H1 (cell line): ENCODE measurements around the gene IKBIP. TPM values are rescaled to one million over a fixed set of nuclear protein-coding genes. Genes with fewer than 3 reads are reported as not detected.

Experiments used
- CTCF ChIA-PET: fragments of 300-600 bp; sonication (Branson Sonifier 250); formaldehyde crosslinking; loops from one replicate; lab custom pipeline; 2021; ENCODE audit not compliant: partially characterized antibody; lab: Charles Lee
- POLR2A ChIA-PET: fragments of 300-600 bp; sonication (Branson Sonifier 250); formaldehyde crosslinking; loops from one replicate; lab custom pipeline; 2021; ENCODE audit warnings: inconsistent platforms; ENCODE audit not compliant: partially characterized antibody; lab: Charles Lee
- DNase-seq, 2 experiments: peaks; one replicate each; pipeline versions ENCODE4 v3.0.0 to v3.0.0-alpha.2; 2010 to 2022; ENCODE audit warnings: low spot score in 2 of 2, low read depth in 1 of 2, mixed read lengths in 1 of 2
- FAIRE-seq: peaks from 2 replicates; lab custom pipeline; 2011; peaks lifted over from hg19 to GRCh38; lab: Jason Lieb, UNC
- H2AFZ ChIP-seq: 2 replicates; pipeline ENCODE4 v1.8.1; 2012; ENCODE audit warnings: low read length, inconsistent platforms
- H2AK5ac ChIP-seq: 2 replicates; pipeline ENCODE4 v1.6.1; 2013; ENCODE audit warnings: low read depth, low read length
- H2BK120ac ChIP-seq: replicated peaks from 2 replicates; pipeline ENCODE3; 2013; ENCODE audit warnings: low read depth, low read length, inconsistent platforms
- H2BK12ac ChIP-seq: 2 replicates; pipeline ENCODE4 v1.6.1; 2013; ENCODE audit warnings: low read depth, low read length
- H2BK15ac ChIP-seq: 2 replicates; pipeline ENCODE4 v1.6.1; 2013; ENCODE audit warnings: low read length
- H2BK20ac ChIP-seq: 2 replicates; pipeline ENCODE4 v1.6.1; 2013; ENCODE audit warnings: low read length
- H2BK5ac ChIP-seq: 2 replicates; pipeline ENCODE4 v1.6.1; 2013; ENCODE audit warnings: low read depth, low read length
- H3K14ac ChIP-seq: 2 replicates; pipeline ENCODE4 v1.6.1; 2013; ENCODE audit warnings: inconsistent platforms; ENCODE audit not compliant: insufficient read length
- H3K18ac ChIP-seq: 2 replicates; pipeline ENCODE4 v1.6.1; 2013; ENCODE audit warnings: low read length; ENCODE audit errors: extremely low read depth
- H3K23ac ChIP-seq: 2 replicates; pipeline ENCODE4 v1.6.1; 2013; ENCODE audit warnings: inconsistent platforms; ENCODE audit not compliant: insufficient read length
- H3K23me2 ChIP-seq: 2 replicates; pipeline ENCODE4 v1.6.1; 2013; ENCODE audit warnings: low read depth, low read length
- H3K27ac ChIP-seq: 2 replicates; pipeline ENCODE4 v1.6.1; 2011; ENCODE audit warnings: low read depth, low read length, inconsistent platforms
- H3K27me3 ChIP-seq, 4 experiments: replicated peaks in 1 of 4; 1 replicate in 1 of 4; 2 replicates in 3 of 4; pipeline versions ENCODE4 v1.6.1 to v1.8.1; 2011 to 2013; ENCODE audit warnings: low read length in 3 of 4, mild to moderate bottlenecking in 3 of 4, inconsistent platforms in 2 of 4, mixed read lengths in 2 of 4, moderate library complexity in 1 of 4; ENCODE audit not compliant: control insufficient read depth in 3 of 4, insufficient read depth in 3 of 4; ENCODE audit errors: extremely low read depth in 1 of 4
- H3K36me3 ChIP-seq, 4 experiments: 2 replicates each; pipeline versions ENCODE4 v1.6.1 to v1.8.1; 2011 to 2013; ENCODE audit warnings: mild to moderate bottlenecking in 4 of 4, low read length in 3 of 4, moderate library complexity in 2 of 4, control low read depth in 1 of 4, inconsistent platforms in 1 of 4; ENCODE audit not compliant: insufficient read depth in 4 of 4, control insufficient read depth in 2 of 4
- H3K4ac ChIP-seq: replicated peaks from 2 replicates; pipeline ENCODE3; 2013; ENCODE audit warnings: low read length, low read depth, mixed read lengths, inconsistent platforms; ENCODE audit not compliant: insufficient read length
- H3K4me1 ChIP-seq, 4 experiments: replicated peaks in 1 of 4; 1 replicate in 1 of 4; 2 replicates in 3 of 4; pipeline versions ENCODE4 v1.6.1 to v1.8.1; 2011 to 2013; ENCODE audit warnings: low read length in 3 of 4, inconsistent platforms in 2 of 4, mixed read lengths in 1 of 4; ENCODE audit not compliant: insufficient read depth in 4 of 4, control insufficient read depth in 3 of 4
- H3K4me2 ChIP-seq, 2 experiments: 2 replicates each; pipeline versions ENCODE4 v1.6.1 to v1.8.1; 2011 to 2013; ENCODE audit warnings: low read depth in 2 of 2, low read length in 2 of 2, control low read depth in 1 of 2, inconsistent platforms in 1 of 2, mild to moderate bottlenecking in 1 of 2; ENCODE audit not compliant: insufficient read depth in 1 of 2
- H3K4me3 ChIP-seq, 4 experiments: fragments of 200-600, 300-600 bp in 1 of 4; sonication (generic), shearing (Covaris generic), sonication (Bioruptor Twin) in 1 of 4; 2 replicates each; pipeline versions ENCODE4 v1.5.1 to v1.8.1; 2011 to 2016; ENCODE audit warnings: low read length in 4 of 4, low read depth in 3 of 4, control low read depth in 2 of 4, inconsistent platforms in 2 of 4, mild to moderate bottlenecking in 2 of 4, mixed read lengths in 1 of 4, moderate library complexity in 1 of 4; ENCODE audit not compliant: insufficient read depth in 2 of 4; ENCODE audit errors: extremely low read depth in 1 of 4
- H3K56ac ChIP-seq: replicated peaks from 2 replicates; pipeline ENCODE3; 2013; ENCODE audit warnings: low read depth, mild to moderate bottlenecking, mixed read lengths, low read length, inconsistent platforms; ENCODE audit not compliant: insufficient read length
- H3K79me1 ChIP-seq: 2 replicates; pipeline ENCODE4 v1.6.1; 2013; ENCODE audit warnings: low read depth, low read length, control low read depth
- H3K79me2 ChIP-seq, 2 experiments: 2 replicates each; pipeline versions ENCODE4 v1.6.1 to v1.8.1; 2012 to 2013; ENCODE audit warnings: low read length in 2 of 2, mild to moderate bottlenecking in 2 of 2, inconsistent platforms in 1 of 2; ENCODE audit not compliant: insufficient read depth in 2 of 2, control insufficient read depth in 1 of 2
- H3K9ac ChIP-seq, 4 experiments: replicated peaks in 1 of 4; 1 replicate in 1 of 4; 2 replicates in 3 of 4; pipeline versions ENCODE4 v1.6.1 to v1.8.1; 2011 to 2013; ENCODE audit warnings: low read depth in 3 of 4, low read length in 3 of 4, control low read depth in 2 of 4, mild to moderate bottlenecking in 2 of 4, moderate library complexity in 2 of 4, inconsistent platforms in 1 of 4; ENCODE audit errors: extremely low read depth in 1 of 4
- H3K9me3 ChIP-seq, 2 experiments: 2 replicates each; pipeline versions ENCODE4 v1.6.1 to v1.8.1; 2012 to 2013; ENCODE audit warnings: mild to moderate bottlenecking in 2 of 2, moderate library complexity in 2 of 2, control low read depth in 1 of 2, inconsistent platforms in 1 of 2, low read depth in 1 of 2, low read length in 1 of 2, mixed read lengths in 1 of 2; ENCODE audit not compliant: insufficient read depth in 2 of 2
- H4K20me1 ChIP-seq, 2 experiments: replicated peaks in 1 of 2; 2 replicates each; pipeline versions ENCODE3 to v1.8.1; 2011 to 2013; ENCODE audit warnings: inconsistent platforms in 2 of 2, low read length in 2 of 2, mild to moderate bottlenecking in 1 of 2; ENCODE audit not compliant: insufficient read depth in 2 of 2, control insufficient read depth in 1 of 2
- H4K5ac ChIP-seq: 2 replicates; pipeline ENCODE4 v1.6.1; 2013; ENCODE audit warnings: low read length, low read depth, mixed read lengths, inconsistent platforms; ENCODE audit not compliant: insufficient read length
- H4K8ac ChIP-seq: 2 replicates; pipeline ENCODE4 v1.8.0; 2013; ENCODE audit warnings: mild to moderate bottlenecking, moderate library complexity, low read length, inconsistent platforms; ENCODE audit not compliant: insufficient read depth; ENCODE audit errors: extremely low read depth
- H4K91ac ChIP-seq: replicated peaks from 2 replicates; pipeline ENCODE3; 2013; ENCODE audit warnings: low read length, mixed read lengths, inconsistent platforms; ENCODE audit not compliant: insufficient read length
- CREB1 ChIP-seq: IDR thresholded peaks from 2 replicates; pipeline ENCODE4 v1.6.1; 2012; ENCODE audit warnings: inconsistent platforms
- CTBP2 ChIP-seq: IDR thresholded peaks from 2 replicates; pipeline ENCODE4 v1.7.0; 2011; ENCODE audit warnings: borderline replicate concordance, mild to moderate bottlenecking, moderate library complexity, mixed read lengths, low read length; ENCODE audit not compliant: insufficient read depth, insufficient read length
- HDAC6 ChIP-seq: IDR thresholded peaks from one replicate; pipeline ENCODE4 v1.7.1; 2012; ENCODE audit warnings: low read depth, mild to moderate bottlenecking, inconsistent platforms, low read length, moderate library complexity
- JUND ChIP-seq: IDR thresholded peaks from 2 replicates; pipeline ENCODE4 v1.6.1; 2011; ENCODE audit warnings: mild to moderate bottlenecking, improper control_type of control experiment, low read length
- KDM5A ChIP-seq: fragments of 200-600 bp; IDR thresholded peaks from 2 replicates; pipeline ENCODE4 v1.7.1; 2012; ENCODE audit warnings: mild to moderate bottlenecking, low read length, inconsistent platforms, mixed read lengths
- RFX5 ChIP-seq: IDR thresholded peaks from 2 replicates; pipeline ENCODE4 v1.6.1; 2011; ENCODE audit warnings: low read depth, low read length, improper control_type of control experiment, borderline replicate concordance
- RXRA ChIP-seq: IDR thresholded peaks from 2 replicates; pipeline ENCODE4 v1.6.1; 2011; ENCODE audit warnings: low read depth, mild to moderate bottlenecking, low read length, moderate library complexity; ENCODE audit not compliant: insufficient read depth
- SIRT6 ChIP-seq: IDR thresholded peaks from one replicate; pipeline ENCODE4 v1.7.1; 2012; ENCODE audit warnings: low read length, inconsistent platforms
- SP2 ChIP-seq: IDR thresholded peaks from 2 replicates; pipeline ENCODE4 v1.6.1; 2012; ENCODE audit warnings: mild to moderate bottlenecking, low read length, inconsistent platforms
- SUZ12 ChIP-seq: fragments of 200-600 bp; sonication (generic); IDR thresholded peaks from 2 replicates; pipeline ENCODE4 v1.6.1; 2012; ENCODE audit warnings: mild to moderate bottlenecking, inconsistent platforms, low read length, moderate library complexity, mixed read lengths
- WGBS, 2 experiments: shearing (Covaris generic) in 1 of 2; methylation state at CpG; one replicate each; pipeline versions ENCODE4 v1.1.6 to v1.1.7; 2013 to 2015; ENCODE audit warnings: low lambda C conversion rate in 2 of 2, mixed read lengths in 2 of 2, inconsistent platforms in 1 of 2, low coverage in 1 of 2, missing lambda C conversion rate in 1 of 2; ENCODE audit not compliant: insufficient replicate concordance in 2 of 2, insufficient coverage in 1 of 2, insufficient read length in 1 of 2; ENCODE audit errors: extremely low coverage in 1 of 2, missing lambda C conversion rate in 1 of 2; 5-methylcytosine and 5-hydroxymethylcytosine counted together
- polyA plus RNA-seq, 7 experiments: library from polyadenylated mRNA; depleted of rRNA in 3 of 7; stranded (reverse) in 5 of 7; unstranded in 2 of 7; fragments of >200 nt in 5 of 7; fragments of 200-250 nt in 2 of 7; gene quantifications; 1 replicate in 5 of 7; 2 replicates in 1 of 7; 4 replicates in 1 of 7; pipeline versions ENCODE4 v1.2.1 to v1.2.3, GENCODE V29; 2011 to 2013; ENCODE audit warnings: missing spikeins in 2 of 7, mixed read lengths in 2 of 7
- total RNA-seq: library from RNA; stranded (reverse); fragmentation: NEBNext Ultra II Directional; extraction: Animal tissue kit (Norgen Biotek cat#: 25700); gene quantifications from 2 replicates; pipeline ENCODE4 v1.2.1, GENCODE V29; 2021
- TF ChIP-seq, protein P1 (sequence below): IDR thresholded peaks from 2 replicates; pipeline ENCODE4 v1.6.1; 2011; ENCODE audit warnings: low read length, improper control_type of control experiment
- TF ChIP-seq, protein P2 (sequence below): IDR thresholded peaks from 2 replicates; pipeline ENCODE4 v1.6.1; 2012; ENCODE audit warnings: low read length, inconsistent platforms

The IKBIP gene
- total and polyA plus RNA-seq, 2 of the 8 experiments (the other 6 are each of a cell fraction or from before 2014, with no cell fraction given): 2.7 to 12.4 TPM

DNA sequence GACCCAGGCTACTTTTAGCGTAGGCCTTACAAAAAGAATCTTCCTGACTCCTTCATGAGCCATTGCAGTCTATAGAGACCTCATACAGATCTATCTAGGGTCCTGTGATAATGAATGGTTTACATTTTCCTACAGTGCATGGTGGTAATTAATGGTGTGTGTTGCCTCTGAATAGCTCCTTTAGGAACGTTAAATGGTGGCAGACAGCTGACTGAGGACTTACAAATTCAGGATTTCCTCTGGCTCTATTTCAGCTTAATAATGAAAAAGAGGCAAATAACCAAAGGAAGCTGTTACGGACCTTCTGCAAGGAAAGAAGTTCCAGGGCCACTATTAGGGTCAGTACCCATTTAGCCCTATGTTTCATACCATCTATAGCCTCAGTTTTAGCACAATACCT is 5.1 kb downstream of the IKBIP start:
- Histone ChIP-seq H3K4me3 (no peak overlapping the region), H3K27ac (no peak overlapping the region), H3K79me1 (no peaks in the 10 kb centered on the region; the same call in 1 of the 2 replicates), H3K4ac (no peak overlapping the region), H3K23me2 (peaks cover 4% of the 10 kb centered on the region), H3K14ac (no peak overlapping the region), H3K4me1 (no peaks in the 10 kb centered on the region), H2BK15ac (no peak overlapping the region), H3K9ac (no peak overlapping the region), H2AFZ (no peak overlapping the region), H2BK5ac (no peak overlapping the region), H3K56ac (no peak overlapping the region), H3K9me3 (no peaks in the 10 kb centered on the region), H3K23ac (no peak overlapping the region), H3K27me3 (no peaks in the 10 kb centered on the region), H4K20me1 (peaks cover 2% of the 10 kb centered on the region in 2 experiments), H4K5ac (no peak overlapping the region), H3K4me2 (no peak overlapping the region), H3K36me3 (no peaks in the 10 kb centered on the region), H2BK12ac (no peak overlapping the region), H3K18ac (no peak overlapping the region), H3K79me2 (peaks cover 0 to 3% of the 10 kb centered on the region in 2 experiments; a peak in 1 of 4 replicates), H4K8ac (no peak overlapping the region), H2BK20ac (no peak overlapping the region), H2BK120ac (no peak overlapping the region), H2AK5ac (no peak overlapping the region), H4K91ac (no peak overlapping the region)
- FAIRE-seq (no peak), DNase-seq (no peak)
- ChIA-PET CTCF (interaction anchor here (0.6 to 1.6 kb wide), 6 partner anchors 9 to 108 kb away, joined by 3 to 5 read pairs (median 3); no protein-coding TSS in a partner anchor), POLR2A (interaction anchor here (0.7 to 1.9 kb wide), 3 partner anchors 15 to 46 kb away, joined by 3 to 7 read pairs (median 3); partner anchors contain the start of gene SLC25A3)
- WGBS, 2 experiments: 88% methylated on average over 3 of the region's 3 CpGs; no CpG with 5 or more reads in 1 of the 2 experiments
- TF ChIP-seq SUZ12: no peak
- TF ChIP-seq HDAC6: no peak
- no peak for TF ChIP-seq RXRA
- TF ChIP-seq RFX5: no peak
- TF ChIP-seq, protein P1, sequence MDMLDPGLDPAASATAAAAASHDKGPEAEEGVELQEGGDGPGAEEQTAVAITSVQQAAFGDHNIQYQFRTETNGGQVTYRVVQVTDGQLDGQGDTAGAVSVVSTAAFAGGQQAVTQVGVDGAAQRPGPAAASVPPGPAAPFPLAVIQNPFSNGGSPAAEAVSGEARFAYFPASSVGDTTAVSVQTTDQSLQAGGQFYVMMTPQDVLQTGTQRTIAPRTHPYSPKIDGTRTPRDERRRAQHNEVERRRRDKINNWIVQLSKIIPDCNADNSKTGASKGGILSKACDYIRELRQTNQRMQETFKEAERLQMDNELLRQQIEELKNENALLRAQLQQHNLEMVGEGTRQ: no peak
- no peak for TF ChIP-seq CREB1
- TF ChIP-seq, protein P2, sequence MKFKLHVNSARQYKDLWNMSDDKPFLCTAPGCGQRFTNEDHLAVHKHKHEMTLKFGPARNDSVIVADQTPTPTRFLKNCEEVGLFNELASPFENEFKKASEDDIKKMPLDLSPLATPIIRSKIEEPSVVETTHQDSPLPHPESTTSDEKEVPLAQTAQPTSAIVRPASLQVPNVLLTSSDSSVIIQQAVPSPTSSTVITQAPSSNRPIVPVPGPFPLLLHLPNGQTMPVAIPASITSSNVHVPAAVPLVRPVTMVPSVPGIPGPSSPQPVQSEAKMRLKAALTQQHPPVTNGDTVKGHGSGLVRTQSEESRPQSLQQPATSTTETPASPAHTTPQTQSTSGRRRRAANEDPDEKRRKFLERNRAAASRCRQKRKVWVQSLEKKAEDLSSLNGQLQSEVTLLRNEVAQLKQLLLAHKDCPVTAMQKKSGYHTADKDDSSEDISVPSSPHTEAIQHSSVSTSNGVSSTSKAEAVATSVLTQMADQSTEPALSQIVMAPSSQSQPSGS: no peak
- TF ChIP-seq SIRT6: no peak
- TF ChIP-seq SP2: no peak
- TF ChIP-seq JUND: no peak
- TF ChIP-seq CTBP2: no peak
- no peak for TF ChIP-seq KDM5A
